ENCODE results near the gene C16orf86. TPM values are rescaled to one million over a fixed set of nuclear protein-coding genes. Genes with fewer than 3 reads are reported as not detected.

C16orf86 gene
- total RNA-seq, 1 donor from 2014 or later: 1.6 TPM

DNA sequence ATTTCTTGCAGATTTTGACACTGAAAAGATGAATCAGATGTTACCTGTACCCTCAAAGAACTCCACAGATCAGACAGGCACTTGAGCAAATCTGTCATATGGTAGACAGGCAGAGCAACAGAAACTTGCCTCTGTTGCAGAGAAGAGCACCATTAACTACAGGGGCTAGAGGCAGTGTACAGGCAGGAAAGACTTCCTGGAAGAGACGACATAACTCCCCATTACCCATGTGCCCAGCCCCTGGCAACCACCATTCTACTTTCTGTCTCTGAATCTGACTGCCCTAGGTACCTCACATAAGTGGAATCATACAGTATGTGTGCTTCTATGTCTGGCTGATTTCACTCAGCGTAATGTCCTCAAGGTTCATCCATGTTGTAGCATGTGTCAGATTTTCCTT lies 37.0 kb downstream of the C16orf86 start:
- TF ChIP-seq, protein P1, sequence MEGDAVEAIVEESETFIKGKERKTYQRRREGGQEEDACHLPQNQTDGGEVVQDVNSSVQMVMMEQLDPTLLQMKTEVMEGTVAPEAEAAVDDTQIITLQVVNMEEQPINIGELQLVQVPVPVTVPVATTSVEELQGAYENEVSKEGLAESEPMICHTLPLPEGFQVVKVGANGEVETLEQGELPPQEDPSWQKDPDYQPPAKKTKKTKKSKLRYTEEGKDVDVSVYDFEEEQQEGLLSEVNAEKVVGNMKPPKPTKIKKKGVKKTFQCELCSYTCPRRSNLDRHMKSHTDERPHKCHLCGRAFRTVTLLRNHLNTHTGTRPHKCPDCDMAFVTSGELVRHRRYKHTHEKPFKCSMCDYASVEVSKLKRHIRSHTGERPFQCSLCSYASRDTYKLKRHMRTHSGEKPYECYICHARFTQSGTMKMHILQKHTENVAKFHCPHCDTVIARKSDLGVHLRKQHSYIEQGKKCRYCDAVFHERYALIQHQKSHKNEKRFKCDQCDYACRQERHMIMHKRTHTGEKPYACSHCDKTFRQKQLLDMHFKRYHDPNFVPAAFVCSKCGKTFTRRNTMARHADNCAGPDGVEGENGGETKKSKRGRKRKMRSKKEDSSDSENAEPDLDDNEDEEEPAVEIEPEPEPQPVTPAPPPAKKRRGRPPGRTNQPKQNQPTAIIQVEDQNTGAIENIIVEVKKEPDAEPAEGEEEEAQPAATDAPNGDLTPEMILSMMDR (IDR thresholded peaks at IDR 0.05): no peak
- no peak overlapping the region for H3K27ac ChIP-seq
- H3K36me3 ChIP-seq: peaks cover 5 to 6% of the 10 kb centered on the region in 2 donors
- intact Hi-C loops (cut with DNase I): no loop called here
- no peaks in the 10 kb centered on the region for H3K27me3 ChIP-seq
- H3K4me3 ChIP-seq: no peak overlapping the region
- H3K4me1 ChIP-seq: no peaks in the 10 kb centered on the region
- no peaks in the 10 kb centered on the region for H3K9me3 ChIP-seq
- no peak for DNase-seq (ENCODE audit: low spot score in 2 of 2)

DNA sequence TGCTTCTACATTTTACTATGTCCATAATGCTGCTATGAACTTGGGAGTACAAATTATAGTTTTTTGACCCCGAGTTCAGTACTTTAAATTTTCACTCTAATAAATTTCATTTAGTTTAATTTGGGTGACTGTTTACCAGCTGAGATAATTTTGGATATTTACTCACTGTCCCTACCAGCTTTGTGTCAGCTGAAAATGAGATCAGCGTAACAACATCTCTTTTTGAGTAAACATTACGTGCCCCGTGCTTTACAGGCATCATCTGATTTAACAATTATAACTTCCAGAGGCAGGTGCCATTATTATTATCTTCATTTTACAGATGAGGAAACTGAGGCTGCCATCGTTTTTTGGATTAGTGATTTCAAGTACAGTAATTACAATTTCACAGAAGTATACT lies 37.5 kb downstream of the C16orf86 start:
- Histone ChIP-seq H3K27ac (no peak overlapping the region), H3K4me3 (no peak overlapping the region), H3K36me3 (peaks cover under 1 to 4% of the 10 kb centered on the region in 2 donors), H3K4me1 (no peaks in the 10 kb centered on the region), H3K9me3 (no peaks in the 10 kb centered on the region), H3K27me3 (no peaks in the 10 kb centered on the region)
- intact Hi-C loops (cut with DNase I): no loop called here
- DNase-seq (ENCODE audit: low spot score in 2 of 2): no peak
- TF ChIP-seq, protein P1 (IDR thresholded peaks at IDR 0.05): no peak

DNA sequence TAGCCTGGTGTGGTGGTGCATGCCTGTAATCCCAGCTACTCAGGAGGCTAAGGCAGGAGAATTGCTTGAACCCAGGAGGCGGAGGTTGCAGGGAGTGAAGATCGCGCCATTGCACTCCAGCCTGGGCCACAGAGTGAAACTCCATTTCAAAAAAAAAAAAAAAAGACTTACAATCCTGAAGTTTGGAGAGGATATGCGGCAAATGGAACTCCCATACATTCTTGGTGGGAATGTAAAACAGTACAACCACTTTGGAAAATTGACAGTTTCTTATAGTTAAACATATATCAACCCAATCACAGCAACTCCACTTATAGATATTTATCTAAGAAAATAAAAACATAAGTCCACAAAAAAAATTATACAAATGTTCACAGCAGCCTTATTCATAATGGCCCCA lies 40.6 kb downstream of the C16orf86 start:
- H3K36me3 ChIP-seq: no peaks in the 10 kb centered on the region
- H3K4me3 ChIP-seq: no peak overlapping the region
- no peaks in the 10 kb centered on the region for H3K9me3 ChIP-seq
- TF ChIP-seq, protein P1 (IDR thresholded peaks at IDR 0.05): no peak
- no peaks in the 10 kb centered on the region for H3K27me3 ChIP-seq
- intact Hi-C loops (cut with DNase I): no loop called here
- DNase-seq (ENCODE audit: low spot score in 2 of 2): no peak
- no peaks in the 10 kb centered on the region for H3K4me1 ChIP-seq
- no peak overlapping the region for H3K27ac ChIP-seq

DNA sequence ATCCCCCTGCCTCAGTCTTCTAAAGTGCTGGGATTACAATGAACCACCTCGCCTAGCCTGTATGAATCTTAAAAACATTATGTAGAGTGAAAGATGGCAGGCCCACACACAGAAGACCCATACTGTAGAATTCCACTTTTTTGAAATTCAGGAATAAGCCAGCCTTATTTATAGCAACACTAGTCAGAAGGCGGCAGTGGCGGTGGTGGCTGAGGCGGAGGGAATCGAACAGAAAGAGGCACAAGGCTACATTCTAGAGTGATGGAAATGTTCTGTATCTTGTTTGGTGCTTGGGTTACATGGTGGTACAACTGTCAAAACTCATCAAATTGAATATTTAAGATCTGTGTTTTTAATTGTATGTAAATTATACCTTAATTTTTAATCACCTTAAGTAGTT lies 41.2 kb downstream of the C16orf86 start:
- no peaks in the 10 kb centered on the region for H3K36me3 ChIP-seq
- H3K27ac ChIP-seq: no peak overlapping the region
- no peaks in the 10 kb centered on the region for H3K9me3 ChIP-seq
- TF ChIP-seq, protein P1 (IDR thresholded peaks at IDR 0.05): no peak
- no peaks in the 10 kb centered on the region for H3K4me1 ChIP-seq
- no peak overlapping the region for H3K4me3 ChIP-seq
- DNase-seq (ENCODE audit: low spot score in 2 of 2): no peak
- intact Hi-C loops (cut with DNase I): no loop called here
- no peaks in the 10 kb centered on the region for H3K27me3 ChIP-seq

DNA sequence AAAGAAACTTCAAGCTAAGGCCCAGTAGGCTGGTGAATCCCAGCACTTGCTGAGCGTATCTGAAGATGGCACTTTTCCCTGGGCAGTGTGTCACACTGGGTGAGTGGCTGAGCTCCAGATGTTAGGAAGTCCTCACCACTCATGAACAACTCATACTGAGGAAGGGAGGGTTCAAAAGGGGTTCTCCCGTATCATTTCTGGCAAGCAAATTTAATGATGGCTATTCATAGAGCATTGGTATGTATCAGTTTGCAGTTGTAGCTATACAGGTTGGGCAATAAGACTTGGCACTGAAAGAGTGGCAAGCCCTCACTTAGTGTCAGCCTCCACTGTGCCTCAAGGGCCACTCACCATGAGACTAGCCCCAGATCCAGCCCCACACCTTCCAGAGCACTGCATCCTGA lies 41.8 kb downstream of the C16orf86 start:
- no peak overlapping the region for H3K27ac ChIP-seq
- TF ChIP-seq, protein P1 (IDR thresholded peaks at IDR 0.05): no peak
- H3K36me3 ChIP-seq: no peaks in the 10 kb centered on the region
- intact Hi-C loops (cut with DNase I): no loop called here
- no peaks in the 10 kb centered on the region for H3K27me3 ChIP-seq
- H3K9me3 ChIP-seq: no peaks in the 10 kb centered on the region
- no peak for DNase-seq (ENCODE audit: low spot score in 2 of 2)
- H3K4me1 ChIP-seq: no peaks in the 10 kb centered on the region
- no peak overlapping the region for H3K4me3 ChIP-seq

DNA sequence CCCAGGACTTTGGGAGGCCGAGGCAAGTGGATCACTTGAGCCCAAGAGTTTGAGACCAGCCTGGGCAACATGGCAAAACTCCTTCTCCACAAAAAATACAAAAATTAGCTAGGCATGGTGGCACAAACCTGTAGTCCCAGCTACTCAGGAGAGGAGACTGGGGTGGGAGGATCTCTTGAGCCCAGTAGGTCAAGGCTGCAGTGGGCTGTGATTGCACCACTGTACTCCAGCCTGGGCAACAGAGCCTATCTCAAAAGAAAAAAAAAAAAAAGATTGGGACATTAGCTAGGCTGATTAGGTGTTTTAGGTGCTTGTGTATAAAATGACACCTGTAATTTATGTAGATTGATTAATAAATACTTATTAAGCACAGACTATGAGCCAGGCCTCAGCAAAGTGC lies 42.4 kb downstream of the C16orf86 start:
- Histone ChIP-seq H3K9me3 (no peaks in the 10 kb centered on the region), H3K27ac (no peak overlapping the region), H3K4me3 (no peak overlapping the region), H3K36me3 (no peaks in the 10 kb centered on the region), H3K27me3 (no peaks in the 10 kb centered on the region), H3K4me1 (no peaks in the 10 kb centered on the region)
- TF ChIP-seq, protein P1 (IDR thresholded peaks at IDR 0.05): no peak
- intact Hi-C loops (cut with DNase I): no loop called here
- no peak for DNase-seq (ENCODE audit: low spot score in 2 of 2)

All from ascending aorta (tissue), 2 donors.